Trophoblast cell (in vitro differentiated cells and primary cell): ENCODE results near the gene LRRC41.
A peak's percentile ranks its signal among the peaks of the same experiment; 100 is the strongest.
"Not testable (repeated sequence)": the region's sequence is repeated elsewhere in the genome, so short reads cannot be mapped to it uniquely, and the experiment has no call there.

ENCODE experiments used
- DNase-seq, 2 donors: peaks; one replicate each; pipeline ENCODE4 v3.0.0-alpha.2; 2016
- H2AFZ ChIP-seq: 2 replicates; pipeline ENCODE4 v1.6.1; 2013; ENCODE audit warnings: low read length, moderate library complexity, mild to moderate bottlenecking; ENCODE audit not compliant: insufficient read depth, poor library complexity
- H2AK5ac ChIP-seq: 2 replicates; pipeline ENCODE4 v1.6.1; 2013; ENCODE audit warnings: mild to moderate bottlenecking, low read length
- H2BK120ac ChIP-seq: 2 replicates; pipeline ENCODE4 v1.6.1; 2013; ENCODE audit warnings: low read length, mild to moderate bottlenecking, moderate library complexity; ENCODE audit not compliant: insufficient read depth, poor library complexity
- H2BK12ac ChIP-seq: 2 replicates; pipeline ENCODE4 v1.6.1; 2013; ENCODE audit warnings: mild to moderate bottlenecking, low read length, moderate library complexity
- H2BK5ac ChIP-seq: 2 replicates; pipeline ENCODE4 v1.6.1; 2013; ENCODE audit warnings: low read length, low read depth, moderate library complexity, mild to moderate bottlenecking; ENCODE audit not compliant: poor library complexity
- H3K14ac ChIP-seq: 2 replicates; pipeline ENCODE4 v1.6.1; 2013; ENCODE audit warnings: mild to moderate bottlenecking, low read length
- H3K18ac ChIP-seq: 2 replicates; pipeline ENCODE4 v1.6.1; 2013; ENCODE audit warnings: mild to moderate bottlenecking, low read length
- H3K23ac ChIP-seq: 2 replicates; pipeline ENCODE4 v1.6.1; 2013; ENCODE audit warnings: low read length
- H3K27ac ChIP-seq: 2 replicates; pipeline ENCODE4 v1.5.1; 2013; ENCODE audit warnings: low read depth, mild to moderate bottlenecking, inconsistent platforms, low read length, moderate library complexity
- H3K27me3 ChIP-seq: 2 replicates; pipeline ENCODE4 v1.6.1; 2013; ENCODE audit warnings: inconsistent platforms, mild to moderate bottlenecking, low read length, moderate library complexity; ENCODE audit not compliant: insufficient read depth
- H3K36me3 ChIP-seq, 2 experiments: 1 replicate in 1 of 2; 2 replicates in 1 of 2; pipeline ENCODE4 v1.6.1; 2013; ENCODE audit warnings: low read length in 2 of 2, mild to moderate bottlenecking in 2 of 2, moderate library complexity in 1 of 2; ENCODE audit not compliant: insufficient read depth in 2 of 2, control insufficient read depth in 1 of 2
- H3K4ac ChIP-seq: 2 replicates; pipeline ENCODE4 v1.6.1; 2013; ENCODE audit warnings: low read depth, mild to moderate bottlenecking, low read length, moderate library complexity
- H3K4me1 ChIP-seq, 2 experiments: 1 replicate in 1 of 2; 2 replicates in 1 of 2; pipeline ENCODE4 v1.6.1; 2013; ENCODE audit warnings: low read length in 2 of 2, mild to moderate bottlenecking in 2 of 2, moderate library complexity in 1 of 2; ENCODE audit not compliant: insufficient read depth in 2 of 2, control insufficient read depth in 1 of 2
- H3K4me2 ChIP-seq: 2 replicates; pipeline ENCODE4 v1.6.1; 2013; ENCODE audit warnings: inconsistent platforms, mild to moderate bottlenecking, low read length, moderate library complexity
- H3K4me3 ChIP-seq: 2 replicates; pipeline ENCODE4 v1.5.1; 2013; ENCODE audit warnings: mild to moderate bottlenecking, low read depth, low read length, inconsistent platforms
- H3K79me1 ChIP-seq: one replicate; pipeline ENCODE4 v1.6.1; 2013; ENCODE audit warnings: low read length
- H3K79me2 ChIP-seq: 2 replicates; pipeline ENCODE4 v1.6.1; 2013; ENCODE audit warnings: low read length, mild to moderate bottlenecking; ENCODE audit not compliant: control insufficient read depth, insufficient read depth, poor library complexity
- H3K9ac ChIP-seq: 2 replicates; pipeline ENCODE4 v1.6.1; 2013; ENCODE audit warnings: mild to moderate bottlenecking, low read length
- H3K9me3 ChIP-seq: 2 replicates; pipeline ENCODE4 v1.6.1; 2013; ENCODE audit warnings: low read depth, mild to moderate bottlenecking, control low read depth, inconsistent platforms, low read length; ENCODE audit not compliant: insufficient read depth
- H4K12ac ChIP-seq: 2 replicates; pipeline ENCODE4 v1.6.1; 2013; ENCODE audit warnings: low read depth, mild to moderate bottlenecking, low read length, moderate library complexity
- H4K8ac ChIP-seq: 2 replicates; pipeline ENCODE4 v1.6.1; 2013; ENCODE audit warnings: low read depth, mild to moderate bottlenecking, low read length, moderate library complexity
- H4K91ac ChIP-seq: one replicate; pipeline ENCODE4 v1.6.1; 2013; ENCODE audit warnings: low read depth, mild to moderate bottlenecking, low read length, moderate library complexity
- WGBS: extraction: QIAGEN DNeasy Blood & Tissue Kit; methylation state at CpG from one replicate; pipeline ENCODE4 v1.1.7; 2013; ENCODE audit warnings: missing lambda C conversion rate; ENCODE audit not compliant: insufficient read length, insufficient coverage; ENCODE audit errors: extremely low coverage; 5-methylcytosine and 5-hydroxymethylcytosine counted together

Gene LRRC41

GRCh38 chr1:46247436-46248121 lies 55.8 kb downstream of the LRRC41 start, which contains the start of gene RAD54L:
TSS of gene RAD54L (plus strand) at chr1:46247763. CDS start at chr1:46248406, 643 bp downstream.
- no peak within 1 kb of the TSS for H2BK12ac ChIP-seq
- peak within 1 kb of the TSS; percentile 97 for H2AFZ ChIP-seq
- H3K4me3 ChIP-seq: peak within 1 kb of the TSS; percentile 80
- H3K4me2 ChIP-seq: peak within 1 kb of the TSS; percentile 85
- peak within 1 kb of the TSS; percentile 8 for H2BK120ac ChIP-seq
- peak; percentile 96 to 100 for DNase-seq
- H3K36me3 ChIP-seq: peaks cover 6 to 14% of the 10 kb centered on the region in 2 experiments
- peak within 1 kb of the TSS; percentile 35 for H3K27ac ChIP-seq
- peak within 1 kb of the TSS; percentile 39 for H4K12ac ChIP-seq
- peak within 1 kb of the TSS; percentile 95 for H4K8ac ChIP-seq
- peak within 1 kb of the TSS; percentile 73 for H2BK5ac ChIP-seq
- H3K4me1 ChIP-seq: peaks cover 4 to 14% of the 10 kb centered on the region in 2 experiments
- no peaks in the 10 kb centered on the region for H3K27me3 ChIP-seq
- no CpG with 5 or more reads among the region's 49 CpGs for WGBS
- H3K4ac ChIP-seq: peak within 1 kb of the TSS; percentile 3
- peak within 1 kb of the TSS; percentile 83 for H3K14ac ChIP-seq
- peaks cover 2% of the 10 kb centered on the region for H3K9me3 ChIP-seq
- peaks cover 4% of the 10 kb centered on the region for H3K79me2 ChIP-seq
- H3K79me1 ChIP-seq: peaks cover 4% of the 10 kb centered on the region
- H3K23ac ChIP-seq: peak within 1 kb of the TSS; percentile 86
- H3K18ac ChIP-seq: peak within 1 kb of the TSS; percentile 67
- peak within 1 kb of the TSS; percentile 86 for H3K9ac ChIP-seq
- H4K91ac ChIP-seq: peak within 1 kb of the TSS; percentile 56
- no peak within 1 kb of the TSS for H2AK5ac ChIP-seq

GRCh38 chr1:46246548-46247435 lies 56.6 kb downstream of the LRRC41 start:
- Histone ChIP-seq H3K4ac (peak overlapping the region; percentile 3), H3K27me3 (no peaks in the 10 kb centered on the region), H3K4me2 (peak overlapping the region; percentile 83), H3K4me1 (peaks cover 4 to 14% of the 10 kb centered on the region in 2 experiments), H3K27ac (peak overlapping the region; percentile 35), H3K9ac (peak overlapping the region; percentile 28), H3K79me1 (peaks cover 4% of the 10 kb centered on the region), H3K14ac (peak overlapping the region; percentile 83), H2BK12ac (no peak overlapping the region), H3K23ac (no peak overlapping the region), H3K18ac (peak overlapping the region; percentile 67), H3K36me3 (peaks cover 6 to 13% of the 10 kb centered on the region in 2 experiments), H4K8ac (peak overlapping the region; percentile 95), H2AFZ (peak overlapping the region; percentile 97), H2BK5ac (peak overlapping the region; percentile 73), H3K4me3 (peak overlapping the region; percentile 70), H4K12ac (peak overlapping the region; percentile 39), H2AK5ac (no peak overlapping the region), H3K9me3 (peaks cover 2% of the 10 kb centered on the region), H4K91ac (peak overlapping the region; percentile 56), H2BK120ac (peak overlapping the region; percentile 8), H3K79me2 (peaks cover 4% of the 10 kb centered on the region)
- no CpG with 5 or more reads among the region's 35 CpGs for WGBS
- peak; percentile 90 to 91 for DNase-seq

- H3K14ac ChIP-seq, H3K23ac ChIP-seq, H2BK12ac ChIP-seq, H3K4me3 ChIP-seq, H2AK5ac ChIP-seq, H2BK120ac ChIP-seq, H3K4ac ChIP-seq, H2AFZ ChIP-seq, H3K79me1 ChIP-seq, H3K18ac ChIP-seq, H3K27ac ChIP-seq, H3K79me2 ChIP-seq, H3K9me3 ChIP-seq, DNase-seq, H4K91ac ChIP-seq, H3K9ac ChIP-seq, H2BK5ac ChIP-seq, H3K4me2 ChIP-seq, H3K27me3 ChIP-seq: not testable (repeated sequence)
- H4K12ac ChIP-seq: peak overlapping the region; percentile 3
- H4K8ac ChIP-seq: peak overlapping the region; percentile 48
- H3K36me3 ChIP-seq: peaks cover 6 to 11% of the 10 kb centered on the region in 2 experiments
- peaks cover 4 to 14% of the 10 kb centered on the region in 2 experiments for H3K4me1 ChIP-seq
- no CpG with 5 or more reads among the region's 17 CpGs for WGBS
Observed at GRCh38 chr1:46246136-46246535, 57.3 kb downstream of the LRRC41 start.

- Histone ChIP-seq H3K4me1 (peaks cover 4 to 14% of the 10 kb centered on the region in 2 experiments), H3K4me3 (no peak overlapping the region), H3K79me1 (peaks cover 4% of the 10 kb centered on the region), H2AFZ (no peak overlapping the region), H3K14ac (no peak overlapping the region), H2BK120ac (no peak overlapping the region), H3K79me2 (peaks cover 4% of the 10 kb centered on the region), H3K27me3 (no peaks in the 10 kb centered on the region), H3K9me3 (peaks cover 2% of the 10 kb centered on the region), H4K12ac (no peak overlapping the region), H3K23ac (no peak overlapping the region), H2AK5ac (no peak overlapping the region), H2BK5ac (no peak overlapping the region), H4K8ac (no peak overlapping the region), H3K36me3 (peaks cover 3 to 6% of the 10 kb centered on the region in 2 experiments), H3K27ac (no peak overlapping the region), H3K9ac (no peak overlapping the region), H4K91ac (no peak overlapping the region), H3K18ac (no peak overlapping the region), H3K4ac (no peak overlapping the region), H3K4me2 (no peak overlapping the region), H2BK12ac (no peak overlapping the region)
- no CpG with 5 or more reads among the region's 3 CpGs for WGBS
- peak in 1 of 2 donors; percentile 53 for DNase-seq
Observed at GRCh38 chr1:46244656-46245371, 58.6 kb downstream of the LRRC41 start.
